ES-I3 (cell line): ENCODE data around the gene GUCA2A.

Experiments used
- H3K36me3 ChIP-seq: 2 replicates; pipeline ENCODE4 v1.6.1; 2013; ENCODE audit warnings: mild to moderate bottlenecking, low read length, control low read depth, moderate library complexity; ENCODE audit not compliant: insufficient read depth
- H3K4me1 ChIP-seq: 2 replicates; pipeline ENCODE4 v1.6.1; 2013; ENCODE audit warnings: mild to moderate bottlenecking, control low read depth, low read length; ENCODE audit not compliant: insufficient read depth
- H3K9ac ChIP-seq: 2 replicates; pipeline ENCODE4 v1.6.1; 2013; ENCODE audit warnings: low read depth, mild to moderate bottlenecking, low read length, moderate library complexity
- H3K9me3 ChIP-seq: 2 replicates; pipeline ENCODE4 v1.6.1; 2013; ENCODE audit warnings: mild to moderate bottlenecking, low read length, moderate library complexity; ENCODE audit not compliant: control insufficient read depth, insufficient read depth

The GUCA2A gene

DNA sequence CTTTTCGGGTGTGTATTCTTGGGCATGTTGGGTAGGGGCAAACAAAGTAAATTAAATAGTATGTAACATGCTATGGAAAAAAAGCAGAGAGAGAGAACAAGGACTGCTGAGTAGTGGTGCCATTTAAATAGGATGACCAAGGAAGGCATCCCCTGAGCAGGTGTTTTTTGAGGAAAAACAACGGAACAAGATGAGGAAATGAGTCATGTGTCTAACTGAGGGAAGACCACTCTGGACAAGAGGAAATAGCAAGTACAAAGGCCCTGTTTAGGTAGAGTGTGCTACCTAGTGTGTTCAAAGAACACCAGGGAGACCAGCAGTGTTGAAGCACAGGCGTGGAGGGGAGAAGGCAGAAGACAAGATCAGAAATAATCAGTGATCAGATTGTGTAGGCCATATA lies 20.1 kb upstream of the GUCA2A start:
- no peaks in the 10 kb centered on the region for H3K4me1 ChIP-seq
- no peak overlapping the region for H3K9ac ChIP-seq
- H3K9me3 ChIP-seq = no peaks in the 10 kb centered on the region
- H3K36me3 ChIP-seq = peaks cover 11% of the 10 kb centered on the region; the same call in 1 of the 2 replicates

DNA sequence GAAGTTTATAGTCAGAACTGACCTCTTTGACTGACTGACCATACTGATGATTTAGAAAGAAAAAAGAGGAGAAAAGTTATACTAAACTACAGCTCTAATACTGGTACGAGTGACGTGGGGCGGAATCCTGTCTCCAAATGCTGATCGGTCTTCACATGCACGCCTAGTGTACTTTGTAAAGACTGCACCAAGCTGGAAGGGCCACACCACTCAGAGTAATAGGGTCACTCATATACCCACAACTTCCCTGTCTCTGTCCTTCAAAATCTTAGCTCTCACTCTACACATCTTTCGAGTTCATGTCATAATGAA lies 19.4 kb upstream of the GUCA2A start:
- peaks cover 7% of the 10 kb centered on the region; the same call in 1 of the 2 replicates for H3K36me3 ChIP-seq
- no peaks in the 10 kb centered on the region for H3K4me1 ChIP-seq
- H3K9ac ChIP-seq = no peak overlapping the region
- H3K9me3 ChIP-seq = no peaks in the 10 kb centered on the region

DNA sequence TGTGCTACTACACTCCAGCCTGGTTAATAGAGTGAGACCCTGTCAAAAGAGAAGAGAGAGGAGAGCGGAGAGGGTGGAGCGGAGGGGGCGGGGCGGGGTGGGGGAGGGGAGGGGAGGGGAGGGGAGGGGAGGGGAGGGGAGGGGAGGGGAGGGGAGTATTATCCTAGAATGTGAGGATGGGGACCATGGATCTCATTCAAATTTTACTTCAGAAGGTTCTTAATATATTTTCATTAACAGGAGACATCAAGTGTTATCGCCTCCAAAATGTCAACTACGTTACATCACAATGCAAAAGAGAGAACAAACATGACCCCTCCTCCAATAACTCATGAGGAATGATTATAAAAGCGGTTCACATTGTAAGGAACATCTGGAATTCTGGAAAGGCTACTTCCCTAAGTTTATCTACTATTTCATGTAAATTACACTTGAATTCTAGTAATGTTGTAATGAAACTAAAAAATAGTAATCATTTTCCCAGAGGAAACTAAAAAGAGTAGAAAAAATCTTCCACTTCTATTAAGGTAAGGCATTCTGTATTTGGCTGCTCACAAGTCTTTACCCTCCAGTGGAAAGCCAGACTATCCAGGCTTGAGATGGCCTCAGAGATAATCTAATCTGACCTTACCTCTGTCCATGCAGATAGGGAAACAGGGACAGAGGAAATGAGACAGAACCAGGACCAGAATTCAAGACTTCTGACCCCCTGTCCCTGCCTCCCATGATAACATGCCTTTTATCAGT lies 18.8 kb upstream of the GUCA2A start:
- H3K4me1 ChIP-seq = no peaks in the 10 kb centered on the region
- no peaks in the 10 kb centered on the region for H3K9me3 ChIP-seq
- peaks cover 4% of the 10 kb centered on the region; the same call in 1 of the 2 replicates for H3K36me3 ChIP-seq
- no peak overlapping the region for H3K9ac ChIP-seq

DNA sequence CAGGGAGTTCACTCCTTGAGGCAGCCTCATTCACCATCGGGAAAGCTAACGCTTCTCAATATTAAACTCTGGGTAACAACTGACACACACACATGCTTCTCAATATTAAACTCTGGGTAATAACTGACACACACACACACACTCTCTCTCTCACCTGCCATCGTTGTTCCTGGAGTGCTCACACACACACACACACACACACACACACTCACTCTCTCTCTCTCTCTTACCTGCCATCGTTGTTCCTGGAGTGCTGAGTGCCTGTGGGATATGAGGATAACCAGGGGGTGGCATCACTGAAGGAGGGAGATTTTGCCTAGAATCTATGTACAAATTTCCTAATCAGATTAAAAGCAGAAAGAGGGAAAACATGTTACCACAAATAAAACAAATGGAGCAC lies 17.1 kb upstream of the GUCA2A start:
- Histone ChIP-seq H3K36me3 (peaks cover 4% of the 10 kb centered on the region; the same call in 1 of the 2 replicates), H3K9ac (no peak overlapping the region), H3K9me3 (no peaks in the 10 kb centered on the region), H3K4me1 (no peaks in the 10 kb centered on the region)

GRCh38 chr1:42179900-42180329 lies 15.4 kb upstream of the GUCA2A start:
- Histone ChIP-seq H3K9ac (no peak overlapping the region), H3K36me3 (peaks cover 7% of the 10 kb centered on the region; the same call in 1 of the 2 replicates), H3K4me1 (no peaks in the 10 kb centered on the region), H3K9me3 (no peaks in the 10 kb centered on the region)

DNA sequence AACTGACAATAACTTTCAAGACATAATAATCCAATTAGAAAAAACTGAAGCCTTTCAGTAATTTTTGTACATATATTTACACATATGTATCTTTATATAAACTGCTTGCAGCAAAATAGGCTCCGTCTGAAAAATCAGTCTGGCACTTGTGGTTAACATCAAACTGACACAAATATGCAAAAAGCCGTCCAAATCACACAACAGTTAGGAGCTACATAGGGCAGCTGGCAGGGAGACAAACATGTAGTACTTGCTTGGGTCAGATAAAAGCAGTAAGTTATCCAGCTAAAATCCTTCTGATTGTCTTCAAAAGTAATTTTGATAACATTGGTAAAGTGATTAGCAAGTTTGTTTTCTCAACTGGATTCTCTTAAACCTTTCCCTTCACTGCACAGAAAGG lies 14.7 kb upstream of the GUCA2A start:
- no peaks in the 10 kb centered on the region for H3K9me3 ChIP-seq
- no peak overlapping the region for H3K9ac ChIP-seq
- H3K4me1 ChIP-seq = no peaks in the 10 kb centered on the region
- H3K36me3 ChIP-seq = peaks cover 7% of the 10 kb centered on the region; the same call in 1 of the 2 replicates

DNA sequence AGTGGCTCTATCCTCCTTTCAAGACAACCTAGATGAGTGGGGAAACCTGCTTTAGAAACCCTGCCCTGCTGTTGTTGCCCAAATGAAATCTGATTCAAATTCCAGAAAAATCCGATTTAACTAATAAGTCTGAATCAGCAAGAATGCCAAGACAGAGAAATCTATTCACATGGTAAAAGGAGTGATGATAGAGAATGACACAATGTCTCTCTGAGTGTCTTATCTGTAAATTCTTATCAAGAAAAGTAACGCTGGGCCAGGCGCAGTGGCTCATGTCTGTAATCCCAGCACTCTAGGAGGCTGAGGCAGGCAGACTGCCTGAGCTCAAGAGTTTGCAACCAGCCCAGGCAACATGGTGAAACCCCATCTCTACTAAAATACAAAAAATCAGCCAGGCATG lies 13.7 kb upstream of the GUCA2A start:
- Histone ChIP-seq H3K9me3 (no peaks in the 10 kb centered on the region), H3K9ac (no peak overlapping the region), H3K4me1 (no peaks in the 10 kb centered on the region), H3K36me3 (peaks cover 3% of the 10 kb centered on the region; the same call in 1 of the 2 replicates)

DNA sequence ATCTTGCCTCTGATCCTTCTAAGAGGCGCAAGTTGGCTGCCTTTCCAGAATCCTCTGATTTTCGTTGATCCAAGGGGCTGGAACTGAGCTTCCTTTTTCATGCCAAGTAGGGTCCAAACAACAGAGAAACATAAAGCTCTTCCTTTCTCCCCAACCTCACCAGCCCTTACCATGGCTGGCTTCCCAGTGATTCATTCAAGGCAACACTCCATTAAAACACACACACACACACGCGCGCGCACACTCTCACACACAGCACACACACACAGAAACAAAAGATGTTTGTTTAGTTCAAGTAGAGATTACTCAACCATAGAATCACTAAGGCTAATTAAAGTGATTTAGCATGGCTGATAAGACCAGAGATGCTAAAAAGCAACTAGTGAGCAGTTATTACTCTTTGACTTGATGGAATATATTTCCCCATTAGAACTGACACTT lies 13.0 kb upstream of the GUCA2A start:
- Histone ChIP-seq H3K9ac (no peak overlapping the region), H3K4me1 (no peaks in the 10 kb centered on the region; the same call in 1 of the 2 replicates), H3K36me3 (peaks cover 3% of the 10 kb centered on the region; the same call in 1 of the 2 replicates), H3K9me3 (no peaks in the 10 kb centered on the region)

- Histone ChIP-seq H3K4me1 (no peaks in the 10 kb centered on the region; the same call in 1 of the 2 replicates), H3K36me3 (peaks cover 3% of the 10 kb centered on the region; the same call in 1 of the 2 replicates), H3K9me3 (no peaks in the 10 kb centered on the region), H3K9ac (no peak overlapping the region)
These were observed 12.5 kb upstream of the GUCA2A start for GRCh38 chr1:42176902-42177519.

DNA sequence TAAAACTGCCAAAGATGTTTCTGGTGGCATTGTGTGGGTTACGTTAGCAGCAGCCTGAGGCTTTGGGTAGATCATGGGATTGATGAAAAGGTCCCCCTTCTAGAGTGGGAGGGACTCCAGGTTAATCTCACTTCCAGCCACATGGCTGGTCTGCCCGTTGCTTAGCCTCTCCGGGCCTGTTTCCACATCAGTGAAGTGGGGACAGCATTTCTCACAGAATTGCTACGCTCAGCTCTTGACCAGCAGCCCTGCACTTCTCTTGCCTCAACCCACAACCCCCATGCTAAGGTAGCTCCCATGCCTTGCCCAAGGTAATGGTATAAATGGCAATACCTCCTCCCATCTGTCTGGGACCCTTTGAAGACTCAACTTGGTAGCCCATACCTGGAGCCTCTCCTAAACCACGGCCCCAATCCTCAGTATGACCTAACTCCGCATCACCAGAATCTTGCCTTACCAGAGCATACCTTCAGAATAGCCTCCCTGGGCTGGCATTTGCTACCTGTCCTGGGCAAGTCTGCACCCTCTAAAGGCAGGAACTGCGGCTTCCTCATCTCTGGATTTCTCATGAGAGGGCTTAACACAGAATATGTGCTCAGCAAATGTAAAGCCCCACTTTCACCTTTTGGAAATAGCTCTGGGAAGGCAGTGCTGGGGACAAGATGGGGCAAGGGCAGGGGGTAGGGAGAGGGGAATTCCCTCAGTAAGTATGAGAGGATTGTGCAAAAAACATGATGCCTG lies 10.9 kb upstream of the GUCA2A start:
- no peak overlapping the region for H3K9ac ChIP-seq
- no peaks in the 10 kb centered on the region; the same call in 1 of the 2 replicates for H3K4me1 ChIP-seq
- H3K36me3 ChIP-seq = peaks cover 3% of the 10 kb centered on the region; the same call in 1 of the 2 replicates
- no peaks in the 10 kb centered on the region for H3K9me3 ChIP-seq

DNA sequence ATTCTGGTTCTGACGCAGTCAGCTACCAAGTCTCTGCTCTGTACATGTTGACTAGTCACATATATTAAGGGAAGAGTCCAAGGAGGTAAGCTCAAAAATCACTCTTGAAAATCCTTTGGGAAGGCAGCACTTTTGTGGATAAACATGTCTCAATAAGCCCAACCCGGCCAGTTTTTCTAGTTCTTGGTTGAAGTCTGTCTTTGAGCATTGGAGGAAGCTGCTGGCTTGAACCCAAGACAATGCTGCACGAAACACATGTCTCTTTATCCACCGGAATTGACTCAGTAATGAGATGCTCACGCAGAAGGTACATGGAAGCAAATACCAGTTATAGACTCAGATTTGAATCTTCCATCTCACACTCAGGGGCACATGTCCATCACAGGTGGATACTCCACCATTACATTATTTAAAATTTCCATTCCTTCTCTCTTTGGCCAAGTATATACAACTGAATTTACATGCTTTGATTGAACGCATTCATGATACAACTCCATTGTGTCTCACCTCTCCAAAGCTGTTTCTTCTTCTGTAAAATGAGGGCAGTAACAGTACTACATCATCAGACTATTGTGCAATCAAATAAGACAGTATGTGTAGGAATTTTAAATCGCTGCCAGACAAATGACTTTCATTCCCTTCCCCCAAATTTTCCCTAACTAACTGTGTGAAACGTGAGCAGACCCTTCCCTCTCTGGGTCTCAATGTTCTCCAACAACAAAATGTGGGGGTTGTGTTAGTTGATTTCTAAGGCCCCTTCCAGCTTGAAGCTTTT lies 9.6 kb upstream of the GUCA2A start:
- Histone ChIP-seq H3K9me3 (no peaks in the 10 kb centered on the region), H3K9ac (no peak overlapping the region), H3K36me3 (peaks cover 3% of the 10 kb centered on the region; the same call in 1 of the 2 replicates), H3K4me1 (no peaks in the 10 kb centered on the region; the same call in 1 of the 2 replicates)

GRCh38 chr1:42173155-42173933 lies 8.8 kb upstream of the GUCA2A start:
- Histone ChIP-seq H3K9ac (no peak overlapping the region), H3K4me1 (peaks cover under 1% of the 10 kb centered on the region; the same call in 1 of the 2 replicates), H3K36me3 (peaks cover 3% of the 10 kb centered on the region; the same call in 1 of the 2 replicates), H3K9me3 (no peaks in the 10 kb centered on the region)

DNA sequence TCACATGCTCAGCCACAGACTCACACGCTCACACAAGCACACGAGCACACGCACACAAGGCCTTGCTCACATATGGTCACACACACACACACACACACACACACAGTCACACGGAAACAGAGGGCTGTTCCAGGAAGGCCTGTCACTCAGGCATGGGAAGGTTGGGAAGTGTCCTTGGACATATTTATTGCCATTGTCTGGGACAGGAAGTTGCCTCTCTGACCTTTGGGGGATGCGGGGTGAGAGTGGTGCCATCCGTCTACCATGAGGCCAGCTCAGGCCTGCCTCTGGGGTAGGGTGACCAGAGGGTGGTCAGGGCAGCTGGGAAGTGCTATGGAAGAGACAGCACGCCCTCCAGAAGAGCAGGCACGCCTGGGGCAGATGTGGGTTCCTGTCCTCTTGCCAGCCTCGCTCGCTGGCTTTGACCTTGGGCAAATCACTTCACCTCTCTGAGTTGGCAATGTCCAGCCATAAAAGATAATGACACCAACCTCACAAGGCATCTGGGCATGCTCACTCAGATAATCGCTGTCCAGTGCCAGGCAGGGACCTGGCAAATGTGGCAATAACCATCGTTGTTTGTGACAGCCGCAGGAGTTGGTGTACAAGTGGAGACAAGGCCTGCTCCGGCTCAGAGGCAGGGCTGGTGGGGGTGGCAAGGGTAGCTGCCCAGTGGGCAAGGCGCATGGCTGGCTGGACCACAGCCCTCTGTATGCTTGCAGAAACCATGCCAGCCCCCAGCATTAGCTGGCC lies 8.0 kb upstream of the GUCA2A start:
- H3K36me3 ChIP-seq = peaks cover 3% of the 10 kb centered on the region; the same call in 1 of the 2 replicates
- peaks cover 4% of the 10 kb centered on the region; the same call in 1 of the 2 replicates for H3K4me1 ChIP-seq
- no peaks in the 10 kb centered on the region for H3K9me3 ChIP-seq
- H3K9ac ChIP-seq = no peak overlapping the region
